Epidermal melanocyte (primary cell): ENCODE measurements around the gene CDYL2.
A peak's percentile ranks its signal among the peaks of the same experiment; 100 is the strongest.

Experiments
- DNase-seq: peaks from one replicate; pipeline ENCODE4 v3.0.0; 2011; ENCODE audit warnings: low spot score; ENCODE audit not compliant: insufficient read length

The CDYL2 gene

DNA sequence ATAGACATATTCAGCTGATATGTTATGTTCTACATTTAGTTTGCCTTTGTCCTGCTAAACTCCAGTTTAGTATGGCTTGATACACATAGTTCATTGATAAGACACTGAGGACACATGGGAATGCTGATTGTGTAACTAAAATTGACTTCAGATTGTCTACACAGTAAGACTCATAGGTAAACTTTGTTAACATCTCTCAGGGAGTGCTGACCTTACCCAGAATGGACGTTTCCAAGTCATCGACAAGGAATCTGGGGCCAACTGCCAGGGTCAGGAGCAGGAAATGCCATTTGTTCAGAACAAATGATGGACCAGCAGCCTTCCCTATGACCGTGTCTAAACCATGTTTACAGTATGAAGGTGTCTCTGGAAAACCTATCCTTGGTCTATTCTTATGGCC, 204.9 kb downstream of the CDYL2 start:
- no peak for DNase-seq

DNA sequence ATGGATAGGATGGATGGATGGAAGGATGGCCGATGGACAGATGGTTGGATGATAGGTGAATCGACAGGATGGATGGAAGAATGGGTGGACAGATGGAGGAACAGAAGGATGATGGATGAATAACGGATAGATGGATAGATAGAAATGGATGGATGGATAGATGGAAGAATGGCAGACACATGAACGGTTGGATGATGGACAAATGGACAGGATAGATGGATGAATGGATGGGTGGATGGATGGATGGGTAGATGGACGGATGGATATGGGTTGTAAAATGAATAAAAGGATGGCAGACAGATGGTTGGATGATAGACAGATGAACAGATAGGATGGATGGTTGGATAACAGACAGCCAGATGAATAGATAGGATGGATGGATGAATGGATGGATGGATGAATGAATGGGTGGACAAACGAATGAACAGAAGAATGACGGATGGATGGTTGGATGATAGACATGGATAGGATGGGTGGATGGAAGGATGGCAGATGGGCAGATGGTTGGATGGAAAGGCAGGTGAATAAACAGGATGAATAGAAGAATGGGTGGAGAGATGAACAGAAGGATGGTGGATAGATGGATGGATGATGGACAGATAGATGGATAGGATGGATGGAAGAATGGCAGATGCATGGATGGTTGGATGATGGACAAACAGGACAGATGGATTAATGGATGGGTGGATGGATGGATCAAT, 207.7 kb downstream of the CDYL2 start:
- DNase-seq = no peak

DNA sequence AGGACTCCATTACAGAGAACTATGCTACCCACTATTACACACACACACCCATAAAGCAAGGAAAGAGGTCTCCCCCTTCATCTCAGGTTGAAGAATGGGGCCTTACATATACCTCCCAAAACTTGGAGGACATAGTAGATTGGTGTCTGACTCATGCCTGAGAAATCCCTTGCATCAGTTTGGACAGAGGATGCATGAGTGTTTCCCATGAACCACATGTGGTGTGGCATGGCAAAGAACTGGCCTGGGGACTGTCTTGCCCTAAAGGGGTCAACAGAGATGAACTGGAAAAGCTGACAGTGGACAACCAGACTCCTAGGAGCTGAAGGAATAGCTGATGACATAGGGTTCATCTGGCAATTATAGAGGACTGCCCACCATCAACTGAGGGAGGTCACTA, 209.6 kb downstream of the CDYL2 start:
- no peak for DNase-seq

DNA sequence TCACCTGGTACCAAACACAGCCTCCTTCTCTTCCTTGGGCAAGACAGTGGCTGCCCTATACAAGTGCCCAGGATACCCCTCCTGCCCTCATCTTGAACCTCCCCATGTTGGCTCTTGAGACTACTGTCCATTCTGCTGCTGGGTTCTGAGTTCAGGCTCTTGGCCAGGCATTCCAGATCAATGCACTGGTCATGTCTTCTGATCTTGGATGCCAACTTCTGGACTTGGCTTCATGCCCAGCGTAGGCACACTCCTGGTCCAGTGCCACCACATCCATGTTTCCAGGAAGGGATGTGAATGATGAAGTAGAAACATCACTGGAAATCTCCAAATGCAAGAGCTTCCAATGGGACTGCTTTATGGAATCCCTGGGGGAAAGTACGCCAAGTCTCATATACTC, 212.1 kb downstream of the CDYL2 start:
- no peak for DNase-seq

DNA sequence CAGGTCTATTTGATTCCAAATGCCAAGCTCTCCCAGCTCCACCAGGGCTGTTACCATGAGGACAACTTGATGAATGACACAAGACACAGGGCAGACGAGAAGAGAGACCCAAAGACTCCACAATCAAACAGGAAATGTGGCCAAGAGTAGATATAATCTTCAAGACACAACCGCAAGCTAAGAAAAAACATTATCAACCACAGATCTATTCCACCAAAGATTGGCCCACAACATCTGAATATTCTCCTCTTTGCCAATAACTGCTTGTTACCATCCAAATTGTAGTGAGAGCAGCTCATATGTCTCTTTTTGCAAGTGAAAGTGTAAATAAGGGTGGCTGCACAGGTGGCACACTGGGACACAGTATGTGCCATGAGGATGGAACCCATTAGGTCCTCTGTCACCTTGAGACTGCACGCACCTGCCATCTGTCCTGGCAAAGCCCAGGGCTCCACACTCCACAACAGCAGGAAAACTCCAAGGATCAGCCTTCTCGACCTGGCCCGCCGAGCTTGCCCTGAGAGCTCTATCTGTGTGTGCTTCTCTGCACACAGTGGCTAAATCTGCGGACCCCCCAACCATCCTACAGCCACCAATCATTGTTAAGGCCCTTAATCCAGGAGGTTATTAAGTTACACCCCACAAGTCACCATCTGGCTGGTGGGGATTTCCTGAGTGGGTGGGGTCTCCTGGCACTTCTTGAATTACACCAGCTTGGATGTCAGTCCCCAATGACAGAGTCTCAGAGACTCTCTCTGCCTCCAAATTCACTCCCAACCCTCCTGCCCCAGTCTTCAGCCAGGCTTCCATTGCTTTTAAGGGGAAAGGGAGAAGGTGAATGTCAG, 213.1 kb downstream of the CDYL2 start:
- no peak for DNase-seq

DNA sequence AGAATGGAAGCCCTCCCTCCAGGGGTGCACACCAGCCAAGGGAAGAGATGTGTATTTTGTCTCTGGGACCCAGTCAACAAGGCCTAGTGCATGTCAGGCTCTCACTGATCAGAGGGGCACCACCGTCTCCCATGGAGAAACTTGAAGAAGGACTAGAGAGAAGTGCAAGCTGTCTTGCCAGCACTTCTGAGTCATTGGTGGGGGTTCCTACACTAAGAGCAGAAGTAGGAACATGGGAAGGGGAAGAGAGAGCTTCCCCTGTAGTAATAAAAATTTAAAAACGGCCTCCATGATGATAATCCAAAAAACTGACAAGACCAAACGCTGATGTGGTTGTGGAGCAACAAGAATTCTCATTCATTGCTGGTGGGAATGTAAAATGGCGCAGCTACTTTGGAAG, 217.3 kb downstream of the CDYL2 start:
- DNase-seq = no peak

DNA sequence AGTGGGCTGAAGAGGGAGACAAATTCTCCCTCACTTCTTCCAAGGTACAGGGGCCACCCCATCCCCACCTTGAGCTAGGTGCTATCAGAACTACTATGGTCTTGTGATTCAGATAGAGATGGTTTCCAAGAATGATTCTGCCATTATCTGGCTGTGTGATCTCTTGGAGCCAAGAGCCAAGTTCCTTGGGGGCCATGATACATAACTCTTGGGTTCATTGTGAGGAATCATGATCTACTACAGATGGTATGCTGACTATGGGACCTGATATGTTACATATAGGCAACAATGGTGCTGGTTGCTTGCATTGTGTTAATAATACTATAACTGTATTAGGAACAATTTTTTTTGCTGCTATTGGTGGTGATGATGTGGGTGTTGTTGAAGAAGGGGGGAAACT, 217.9 kb downstream of the CDYL2 start:
- no peak for DNase-seq

DNA sequence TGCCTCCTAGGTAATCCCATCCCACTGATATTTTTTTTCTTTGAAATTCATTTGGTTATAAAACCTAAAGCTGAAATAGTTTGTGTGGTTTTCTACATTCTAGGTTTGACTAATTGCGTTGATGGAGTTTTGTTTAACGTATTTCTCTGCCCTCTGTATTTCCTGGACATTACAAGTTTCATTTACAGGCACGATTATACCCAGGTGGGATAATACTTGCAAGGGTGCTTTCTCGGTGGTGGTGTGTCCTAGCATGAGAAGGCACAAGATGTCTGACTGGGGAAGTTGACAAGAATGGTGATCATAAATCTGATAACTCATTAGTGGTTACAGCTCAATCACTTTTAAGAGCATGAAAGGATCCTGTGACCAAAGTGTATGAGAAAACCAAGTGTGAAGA, 218.6 kb downstream of the CDYL2 start:
- no peak for DNase-seq

DNA sequence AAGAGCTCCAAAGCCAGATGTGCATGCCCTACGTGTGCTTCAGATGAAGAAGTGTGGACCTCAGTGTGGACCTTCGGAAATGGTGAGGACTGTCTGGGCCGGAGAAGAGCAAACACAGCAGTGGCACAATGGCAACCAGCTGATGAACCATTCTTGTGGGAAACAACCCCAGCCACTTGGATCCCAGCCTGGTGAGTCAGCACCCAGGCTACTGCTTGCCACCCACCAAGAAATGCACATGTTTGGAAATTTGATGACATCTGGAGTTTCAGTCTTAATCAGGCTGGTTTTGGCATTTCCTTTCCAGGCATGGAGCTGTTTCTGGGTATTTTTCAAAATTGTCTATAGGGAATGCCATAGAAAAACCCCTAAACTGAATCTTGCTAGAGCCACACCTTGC, 220.9 kb downstream of the CDYL2 start:
- DNase-seq = peak; percentile 37

DNA sequence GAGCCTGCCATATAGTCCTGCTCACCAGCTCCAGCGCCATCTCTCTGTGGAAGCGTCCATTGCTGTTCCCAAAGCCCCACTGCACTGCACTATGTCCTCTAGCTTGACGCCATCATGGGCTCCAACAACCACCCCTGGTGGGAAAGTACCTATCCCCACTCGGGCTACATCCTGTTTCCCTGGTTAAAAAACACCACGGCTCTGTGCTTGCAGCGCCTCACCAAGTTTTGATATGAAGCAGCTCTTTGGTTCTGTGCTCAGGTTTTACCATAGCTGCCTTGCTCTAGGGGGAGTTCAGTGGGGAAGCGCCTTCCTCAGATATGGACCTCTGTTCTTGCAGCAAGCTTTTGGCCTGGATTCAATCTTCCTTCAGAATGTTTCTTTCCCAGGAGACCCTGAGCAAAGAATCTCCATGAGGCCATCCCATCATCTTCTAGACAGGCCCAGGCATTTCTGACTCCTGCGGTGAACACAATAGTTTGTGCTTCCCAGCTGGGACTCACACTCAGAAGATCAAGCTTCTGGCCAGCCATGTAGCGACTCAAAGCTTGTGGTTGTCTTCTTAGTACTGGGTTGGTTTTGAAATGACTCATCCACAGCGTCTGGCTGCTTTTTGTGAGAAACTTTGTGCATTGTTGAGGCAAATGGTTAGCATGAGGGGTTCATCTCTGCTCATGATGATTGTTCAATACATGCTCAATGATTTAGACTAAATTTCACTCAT, 224.1 kb downstream of the CDYL2 start:
- no peak for DNase-seq

DNA sequence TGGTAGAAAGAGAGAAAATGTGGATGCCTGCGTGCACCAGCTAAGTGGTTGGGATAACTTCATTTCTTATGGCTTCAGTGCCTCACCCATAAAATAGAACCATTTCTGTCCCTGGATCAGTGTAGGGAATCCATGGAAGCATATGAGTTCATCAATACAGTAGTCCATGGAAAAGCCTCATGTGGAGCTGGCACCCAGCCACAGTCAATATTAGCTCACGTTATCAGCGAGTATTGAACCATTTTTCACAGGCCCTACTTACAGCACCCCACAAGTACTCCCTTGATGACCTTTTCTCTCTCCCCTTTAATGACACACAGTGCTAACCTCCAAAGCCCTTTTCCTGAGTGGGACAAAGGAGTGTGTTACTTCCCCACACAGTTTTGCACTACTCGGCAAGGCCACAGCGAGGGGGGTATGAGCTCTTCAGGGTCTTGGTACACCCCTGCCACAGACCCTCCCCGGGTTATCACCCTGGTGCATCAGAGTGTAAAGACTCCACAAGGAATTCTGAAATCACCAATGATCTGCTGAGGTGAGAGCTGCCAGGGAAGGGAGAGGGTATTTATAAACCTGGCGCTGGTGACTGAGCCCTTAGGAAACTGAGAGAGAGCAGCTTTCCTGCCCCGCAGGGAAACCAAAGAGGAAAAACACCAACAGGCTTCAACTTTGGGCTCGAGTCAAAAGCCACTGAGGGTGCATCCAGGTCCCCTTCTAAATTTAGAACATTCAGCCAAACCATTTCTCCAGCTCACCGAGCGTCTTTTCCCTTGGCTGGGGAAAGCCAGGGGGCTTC, 226.7 kb downstream of the CDYL2 start:
- DNase-seq = no peak

DNA sequence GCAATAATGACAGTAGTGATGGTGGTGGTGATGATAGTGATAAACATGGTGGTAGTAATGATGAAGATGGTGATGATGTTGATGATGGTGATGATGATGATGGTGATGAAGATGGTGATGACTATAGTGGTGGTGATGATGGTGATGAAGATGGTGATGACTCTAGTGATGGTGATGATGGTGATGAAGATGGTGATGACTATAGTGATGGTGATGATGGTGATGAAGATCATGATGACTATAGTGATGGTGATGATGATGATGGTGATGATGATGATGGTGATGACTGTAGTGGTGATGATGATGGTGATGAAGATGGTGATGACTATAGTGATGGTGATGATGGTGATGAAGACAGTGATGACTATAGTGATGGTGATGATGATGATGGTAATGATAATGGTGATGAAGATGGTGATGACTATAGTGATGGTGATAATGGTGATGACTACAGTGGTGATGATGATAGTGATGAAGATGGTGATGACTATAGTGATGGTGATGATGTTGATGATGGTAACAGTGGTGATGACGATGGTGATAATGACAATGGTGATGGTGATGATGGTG, 228.0 kb downstream of the CDYL2 start:
- DNase-seq = no peak

DNA sequence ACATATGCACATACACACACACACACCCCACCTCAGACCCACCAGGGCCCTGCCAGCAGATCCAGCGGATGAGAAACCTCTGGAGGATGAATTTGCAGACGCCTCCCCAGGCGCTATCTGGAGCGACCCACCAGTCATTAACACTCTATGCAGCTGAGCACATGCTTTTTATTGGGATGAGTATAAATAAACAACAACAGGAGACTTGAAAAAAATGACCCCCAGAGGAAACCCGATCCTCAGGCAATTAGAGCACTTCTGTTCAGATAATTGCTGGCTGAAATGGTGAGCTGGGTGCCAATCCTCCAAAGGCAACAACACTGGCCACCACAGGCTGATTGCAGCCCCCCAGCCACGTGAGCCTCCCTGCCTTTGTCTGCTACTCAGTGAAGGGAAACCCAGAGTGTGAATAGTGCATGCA, 230.7 kb downstream of the CDYL2 start:
- no peak for DNase-seq

DNA sequence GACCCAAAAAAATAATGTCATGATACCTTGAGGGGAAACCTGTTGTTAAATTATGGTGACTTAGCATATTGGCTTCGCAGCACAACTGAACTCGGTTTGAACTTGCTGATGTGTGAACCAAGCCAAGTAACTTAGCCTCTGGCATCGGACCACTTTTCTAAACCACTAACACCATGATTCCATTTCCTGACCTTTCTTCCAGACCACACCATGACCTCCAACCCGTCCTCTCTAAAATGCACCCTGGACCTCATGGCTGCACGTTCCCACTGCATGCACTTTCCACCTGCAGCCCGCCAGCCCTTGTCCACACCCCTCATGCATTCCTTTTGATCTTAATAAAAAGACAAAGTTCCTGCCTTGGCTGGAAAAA, 234.3 kb downstream of the CDYL2 start:
- no peak for DNase-seq

DNA sequence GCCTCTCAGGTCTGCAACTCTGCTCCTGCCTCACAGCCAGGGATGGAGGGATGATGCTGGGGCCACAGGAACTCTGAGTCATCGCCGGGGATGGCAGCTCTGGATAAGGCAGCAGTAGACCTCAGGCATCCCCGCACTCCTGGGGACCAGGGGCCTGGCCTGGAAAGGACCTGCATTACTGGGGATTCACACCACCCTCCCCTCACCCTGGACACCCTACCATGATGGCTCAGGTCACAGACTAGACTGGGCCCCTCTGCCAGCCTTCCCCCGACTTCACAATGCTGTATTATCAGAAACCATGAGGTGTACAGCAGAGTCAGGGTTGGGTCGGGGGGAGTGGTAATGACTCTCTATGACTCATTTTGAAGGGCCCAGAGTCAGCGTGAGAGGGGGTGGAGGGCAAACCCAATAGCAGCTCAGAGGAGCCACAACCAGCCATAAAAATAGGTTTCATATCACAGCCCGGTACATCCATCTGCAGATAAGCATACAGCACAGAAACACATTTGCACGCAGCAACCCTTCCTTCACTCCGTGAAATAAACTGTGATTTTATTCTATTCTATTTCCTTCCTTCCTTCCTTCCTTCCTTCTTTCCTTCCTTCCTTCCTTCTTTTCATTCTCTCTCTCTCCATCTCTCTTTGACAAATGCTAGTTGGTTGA, 234.8 kb downstream of the CDYL2 start:
- no peak for DNase-seq

DNA sequence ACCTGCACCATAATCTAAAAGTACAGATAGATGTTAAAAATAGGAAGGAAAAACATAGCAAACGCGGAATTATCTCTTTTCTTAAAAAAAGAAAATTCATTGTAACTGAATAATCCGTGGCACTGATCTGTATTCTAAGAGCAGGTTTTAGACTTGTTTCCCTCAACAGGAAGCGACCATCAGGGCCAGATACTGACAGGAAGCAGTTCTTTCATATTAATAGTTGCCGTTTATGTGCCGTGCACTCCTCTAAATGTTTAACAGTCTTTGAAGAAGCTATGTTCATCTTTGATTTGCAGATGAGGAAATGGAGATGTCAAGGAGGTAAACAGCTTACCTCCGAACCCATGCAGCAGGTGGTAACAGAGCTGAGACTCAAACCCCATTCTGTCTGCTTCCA, 240.0 kb downstream of the CDYL2 start:
- no peak for DNase-seq

DNA sequence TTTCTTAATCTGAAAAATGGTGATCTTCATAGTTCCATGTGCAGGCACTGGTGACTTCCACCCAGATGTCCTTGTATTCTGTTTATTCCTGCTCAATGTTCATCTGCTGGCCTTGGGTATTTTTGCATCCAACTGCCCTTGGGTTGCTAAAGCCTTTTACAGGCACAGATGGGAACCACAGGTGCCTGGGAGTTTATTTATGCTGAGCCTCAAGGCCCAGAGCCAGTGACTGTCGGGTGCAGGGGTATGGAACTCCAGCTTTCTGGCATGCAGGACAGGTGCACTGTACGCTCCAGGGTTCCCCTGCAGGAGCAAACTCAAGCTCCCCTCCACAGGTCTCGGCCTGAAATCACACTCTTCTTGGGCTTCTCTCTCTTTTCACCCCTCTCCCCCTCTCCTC, 241.3 kb downstream of the CDYL2 start:
- DNase-seq = no peak

DNA sequence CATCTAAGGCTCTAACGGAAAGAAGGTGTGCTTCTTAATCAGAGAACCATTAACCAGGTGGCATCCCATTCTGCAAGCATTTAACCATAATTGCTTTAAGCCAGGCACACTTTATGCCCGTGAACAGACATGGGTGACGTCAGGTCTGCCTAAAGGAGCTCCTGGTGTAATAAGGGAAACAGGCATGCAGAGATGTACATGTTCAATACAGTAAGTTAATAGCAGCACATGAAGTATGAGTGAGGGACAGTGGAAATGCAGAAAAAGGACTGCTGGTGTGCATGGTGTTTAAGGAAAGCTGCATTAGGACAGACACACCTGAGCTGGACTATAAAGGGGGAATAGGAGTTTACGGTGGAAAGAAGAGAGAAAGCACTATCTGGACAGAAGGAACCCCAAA, 245.0 kb downstream of the CDYL2 start:
- DNase-seq = no peak

DNA sequence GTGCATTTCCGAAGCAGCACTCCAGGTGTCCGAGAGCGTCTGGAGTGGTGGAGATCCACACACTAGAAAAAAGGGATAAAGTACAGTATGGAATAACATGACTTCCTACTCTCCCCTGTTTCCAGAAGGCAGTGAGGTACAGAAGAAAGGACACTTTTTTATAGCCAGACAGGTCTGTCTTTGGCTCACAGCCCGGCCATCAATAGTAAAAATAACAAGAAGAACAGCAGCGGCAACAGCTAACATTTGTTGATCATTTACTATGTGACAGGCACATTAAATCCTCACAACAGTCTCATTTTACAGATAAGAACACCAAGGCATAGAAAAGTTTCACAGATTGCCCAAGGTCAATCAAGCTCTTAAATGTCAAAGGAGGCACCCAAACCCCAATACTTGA, 247.4 kb downstream of the CDYL2 start:
- no peak for DNase-seq

DNA sequence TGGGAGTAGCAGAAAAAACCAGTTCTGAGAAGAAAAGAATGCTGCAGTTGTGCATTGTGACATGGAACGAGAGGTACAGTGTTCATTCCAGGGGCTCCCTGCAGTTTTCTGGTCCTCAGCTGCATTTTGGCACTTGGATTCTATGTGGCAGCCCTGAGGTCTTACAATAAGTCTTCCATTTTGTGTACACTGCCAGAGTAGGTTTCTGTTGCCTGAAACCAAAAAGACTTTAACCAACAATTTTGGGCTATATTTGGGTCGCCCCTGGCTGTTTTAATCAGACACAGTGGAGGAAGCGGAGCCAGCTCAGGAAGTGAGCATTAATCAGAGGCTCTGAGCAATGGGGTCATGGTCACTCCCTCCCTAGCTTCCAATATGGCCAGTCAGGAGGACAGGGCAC, 247.9 kb downstream of the CDYL2 start:
- no peak for DNase-seq

DNA sequence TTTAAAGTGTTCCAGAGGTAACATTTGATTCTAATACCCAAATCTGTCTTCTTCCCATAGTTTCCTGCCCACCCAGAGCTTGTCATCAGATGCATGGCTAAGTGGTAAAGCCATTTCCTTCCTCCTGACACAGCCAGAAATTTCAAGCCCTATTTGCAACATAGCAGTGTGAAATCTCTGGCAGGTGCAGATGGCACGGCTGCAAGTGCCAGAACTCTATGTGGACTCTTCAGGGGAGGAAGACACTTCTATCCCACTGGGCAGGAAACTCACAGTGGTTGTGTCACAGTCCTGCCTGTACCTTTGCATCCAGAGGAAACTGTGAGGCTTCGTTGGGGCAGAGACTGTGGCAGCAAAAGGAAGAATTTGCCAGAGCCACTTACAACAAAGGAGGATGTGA, 250.4 kb downstream of the CDYL2 start:
- DNase-seq = no peak
